Stomach smooth muscle (tissue), 2 donors: Measurements from ENCODE around the gene CD164L2.

ENCODE experiments used
- H3K27ac ChIP-seq: one replicate; pipeline ENCODE4 v1.7.0; 2013; ENCODE audit warnings: mild to moderate bottlenecking, low read length, inconsistent platforms
- H3K27me3 ChIP-seq, 2 donors: one replicate each; pipeline ENCODE4 v1.7.0; 2013; ENCODE audit warnings: low read length in 2 of 2; ENCODE audit not compliant: insufficient read depth in 2 of 2, control insufficient read depth in 1 of 2
- H3K36me3 ChIP-seq, 2 donors: one replicate each; pipeline ENCODE4 v1.7.0; 2013; ENCODE audit warnings: low read length in 2 of 2; ENCODE audit not compliant: control insufficient read depth in 2 of 2, insufficient read depth in 2 of 2
- H3K4me1 ChIP-seq: one replicate; pipeline ENCODE4 v1.7.0; 2013; ENCODE audit warnings: low read length; ENCODE audit not compliant: control insufficient read depth, insufficient read depth
- H3K4me3 ChIP-seq, 2 donors: one replicate each; pipeline ENCODE4 v1.7.0; 2013; ENCODE audit warnings: low read length in 2 of 2
- H3K9ac ChIP-seq, 2 donors: one replicate each; pipeline ENCODE4 v1.7.0; 2013; ENCODE audit warnings: low read length in 2 of 2, mild to moderate bottlenecking in 1 of 2
- H3K9me3 ChIP-seq, 2 donors: one replicate each; pipeline ENCODE4 v1.7.0; 2013; ENCODE audit warnings: low read length in 2 of 2; ENCODE audit not compliant: control insufficient read depth in 2 of 2
- donor health status: healthy.
- donor health status: Pancreatic carcinoma.

The CD164L2 gene

DNA sequence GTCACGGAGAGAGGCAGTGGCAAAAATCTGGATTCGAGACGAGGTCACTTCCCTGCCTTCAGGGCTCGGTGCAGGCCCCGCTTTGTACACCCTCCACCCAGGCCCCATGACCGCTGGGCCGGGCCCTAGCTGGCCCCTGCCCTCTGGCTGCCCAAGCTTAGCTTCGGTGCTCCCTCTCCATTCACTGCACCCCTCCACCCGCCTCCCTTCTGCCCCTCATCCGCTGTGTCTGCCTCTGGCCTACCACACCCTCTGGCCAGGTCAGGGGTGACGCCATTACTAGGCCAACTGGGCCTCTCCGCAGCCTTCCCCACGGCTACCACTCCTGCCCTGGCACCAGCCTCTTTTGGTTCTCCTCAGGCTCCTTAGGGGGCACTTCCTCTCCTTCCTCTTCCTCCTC is 528 bp upstream of the CD164L2 start:
- Histone ChIP-seq H3K4me1 (no peaks in the 10 kb centered on the region), H3K4me3 (no peak overlapping the region), H3K27ac (no peak overlapping the region)

DNA sequence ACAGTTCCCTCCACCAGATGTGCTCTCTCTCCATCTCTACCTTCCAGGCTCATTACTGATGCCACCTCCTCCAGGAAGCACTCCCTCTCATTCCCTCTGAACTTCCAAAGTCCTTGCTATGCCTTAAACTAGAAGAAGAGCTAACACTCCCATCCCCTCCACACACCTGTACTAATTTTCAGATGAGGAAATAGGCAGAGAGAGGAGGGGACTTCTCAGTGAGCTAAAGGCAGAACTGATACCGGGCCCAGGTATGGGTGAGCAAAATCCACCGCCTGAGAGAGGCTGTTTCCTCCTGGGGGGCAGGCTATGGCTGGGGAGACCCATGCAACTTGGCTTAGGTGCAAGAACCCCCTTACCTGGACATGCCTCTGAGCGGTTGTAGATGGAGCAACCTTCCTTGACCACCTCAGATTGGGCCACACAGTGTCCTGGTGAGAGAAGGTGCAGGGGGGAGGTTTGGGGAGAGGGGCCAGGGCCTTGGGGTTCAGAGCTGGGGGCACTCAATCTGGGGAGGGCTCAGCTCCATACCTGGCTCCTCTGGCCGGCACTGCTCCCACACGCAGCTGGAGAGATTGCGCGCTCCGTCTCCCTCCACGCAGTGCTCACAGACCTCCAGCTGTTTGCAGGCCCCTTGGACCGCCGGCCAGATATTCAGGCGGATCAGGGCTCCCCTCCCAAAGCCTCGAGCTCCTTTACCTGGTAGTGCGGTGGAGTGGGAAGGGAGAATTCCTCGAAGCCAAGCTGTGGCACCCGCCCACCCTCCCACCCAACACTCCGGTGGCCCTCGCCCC is 967 bp downstream of the CD164L2 start:
- H3K36me3 ChIP-seq: no peaks in the 10 kb centered on the region
- H3K4me3 ChIP-seq: no peak overlapping the region
- H3K9me3 ChIP-seq: no peaks in the 10 kb centered on the region
- no peak overlapping the region for H3K27ac ChIP-seq
- no peak overlapping the region for H3K9ac ChIP-seq
- H3K27me3 ChIP-seq: peaks cover 0 to 3% of the 10 kb centered on the region in 2 donors
- no peaks in the 10 kb centered on the region for H3K4me1 ChIP-seq

More for the DNA sequence above, 528 bp upstream of the CD164L2 start:
- Histone ChIP-seq H3K9ac (no peak overlapping the region), H3K9me3 (no peaks in the 10 kb centered on the region), H3K27me3 (peaks cover 0 to 3% of the 10 kb centered on the region in 2 donors), H3K36me3 (no peaks in the 10 kb centered on the region)

DNA sequence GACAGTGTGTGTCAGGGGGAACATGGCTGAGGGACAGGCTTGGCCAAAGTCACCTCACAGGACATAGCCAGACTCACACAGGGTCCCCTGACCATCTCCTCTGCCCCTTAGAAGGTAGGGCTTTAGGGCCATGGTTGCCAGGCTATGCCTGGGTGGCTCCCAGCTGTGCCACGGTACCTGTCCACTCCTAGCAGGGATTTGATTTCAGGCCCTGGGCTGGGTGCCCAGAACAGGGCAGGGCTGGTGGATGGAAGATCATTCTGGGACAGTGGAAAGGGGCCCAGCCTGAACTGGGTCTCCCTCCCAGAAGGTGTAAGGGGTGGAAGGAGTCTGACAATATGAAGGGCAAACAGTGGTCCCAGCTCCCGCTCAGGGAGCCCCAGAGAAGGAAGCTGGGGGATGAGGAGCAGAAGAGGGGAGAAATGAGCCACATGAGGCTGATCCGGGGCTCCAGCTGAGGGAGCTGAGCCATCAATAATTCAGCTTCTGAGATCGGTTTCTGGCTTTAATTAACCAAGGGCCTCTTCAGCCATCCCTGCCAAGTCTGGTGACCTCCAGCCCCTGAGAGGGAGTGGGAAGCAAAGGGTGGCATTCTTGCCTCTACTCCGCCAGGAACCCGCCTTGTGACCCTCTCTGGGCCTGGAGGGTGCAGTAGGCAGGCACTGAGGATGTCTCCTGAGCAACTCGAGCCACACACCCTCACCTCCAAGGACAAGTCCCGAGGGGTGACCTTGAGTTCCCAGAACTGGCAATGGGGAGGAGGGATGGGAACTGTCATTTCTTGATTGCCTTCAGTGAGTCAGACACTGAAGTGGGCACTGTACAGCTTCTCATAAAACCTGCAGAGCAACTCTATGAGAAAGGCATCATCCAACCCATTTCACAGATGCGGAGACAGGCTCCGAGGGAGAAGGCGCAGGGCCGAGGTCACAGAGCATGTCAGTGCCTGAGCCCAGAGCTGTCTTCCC is 2.1 kb downstream of the CD164L2 start:
- no peak overlapping the region for H3K9ac ChIP-seq

DNA sequence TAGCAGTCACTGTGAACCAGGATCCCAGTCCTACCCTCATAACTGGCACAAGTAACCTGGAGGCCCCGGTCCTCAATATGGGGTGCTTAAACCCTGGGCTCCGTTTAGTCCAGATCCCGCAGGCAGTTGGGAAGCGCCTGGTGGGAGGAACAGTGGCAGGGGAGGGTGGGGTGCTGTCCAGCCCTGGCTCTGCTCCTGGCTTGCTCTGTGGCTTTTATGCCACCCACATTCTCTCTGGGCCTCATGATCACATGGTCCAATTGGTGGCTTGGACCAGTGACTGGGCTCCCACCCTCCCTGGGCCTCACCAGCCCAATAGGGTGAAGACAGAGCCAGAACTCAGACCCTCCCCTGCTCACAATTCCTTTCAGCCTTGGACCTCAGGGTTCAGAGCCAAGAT is 2.9 kb downstream of the CD164L2 start:
- Histone ChIP-seq H3K27me3 (peaks cover 0 to 3% of the 10 kb centered on the region in 2 donors), H3K9ac (no peak overlapping the region), H3K4me3 (no peak overlapping the region), H3K4me1 (peaks cover under 1% of the 10 kb centered on the region), H3K9me3 (no peaks in the 10 kb centered on the region), H3K36me3 (no peaks in the 10 kb centered on the region), H3K27ac (no peak overlapping the region)

More for the DNA sequence above, 2.1 kb downstream of the CD164L2 start:
- H3K4me3 ChIP-seq: no peak overlapping the region
- no peaks in the 10 kb centered on the region for H3K9me3 ChIP-seq
- H3K4me1 ChIP-seq: no peaks in the 10 kb centered on the region
- no peaks in the 10 kb centered on the region for H3K36me3 ChIP-seq
- H3K27me3 ChIP-seq: peaks cover 0 to 3% of the 10 kb centered on the region in 2 donors
- H3K27ac ChIP-seq: no peak overlapping the region

DNA sequence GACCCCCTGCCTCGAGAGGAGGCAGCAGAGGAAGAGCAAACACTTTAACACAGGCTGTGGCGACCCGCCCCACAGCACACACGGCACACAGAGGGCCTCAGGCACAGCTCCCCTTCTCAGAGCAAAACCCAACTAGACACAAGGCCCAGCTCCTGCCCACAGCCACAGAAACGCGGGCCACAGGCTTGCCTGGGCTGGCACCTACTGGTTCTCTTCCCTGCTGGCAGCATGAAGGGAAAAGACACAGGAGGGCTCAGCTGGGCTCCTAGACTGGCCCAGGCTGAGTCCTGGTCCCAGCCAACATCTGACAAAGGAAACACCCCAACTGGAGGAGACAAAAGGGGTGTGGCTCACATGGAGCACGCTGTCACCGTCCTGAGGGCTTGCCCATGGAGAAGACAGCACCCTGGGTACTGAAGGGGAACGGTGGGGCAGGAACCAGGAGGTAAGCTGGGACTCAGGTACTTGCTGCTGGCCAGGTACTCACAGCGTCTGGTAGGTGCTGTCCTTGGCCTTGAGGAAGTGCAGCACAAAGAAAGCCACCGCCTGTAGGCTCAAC is 3.5 kb downstream of the CD164L2 start:
- Histone ChIP-seq H3K9ac (no peak overlapping the region), H3K27ac (no peak overlapping the region), H3K36me3 (no peaks in the 10 kb centered on the region), H3K4me1 (peaks cover 2% of the 10 kb centered on the region), H3K4me3 (no peak overlapping the region), H3K9me3 (no peaks in the 10 kb centered on the region), H3K27me3 (peaks cover 0 to 3% of the 10 kb centered on the region in 2 donors)

DNA sequence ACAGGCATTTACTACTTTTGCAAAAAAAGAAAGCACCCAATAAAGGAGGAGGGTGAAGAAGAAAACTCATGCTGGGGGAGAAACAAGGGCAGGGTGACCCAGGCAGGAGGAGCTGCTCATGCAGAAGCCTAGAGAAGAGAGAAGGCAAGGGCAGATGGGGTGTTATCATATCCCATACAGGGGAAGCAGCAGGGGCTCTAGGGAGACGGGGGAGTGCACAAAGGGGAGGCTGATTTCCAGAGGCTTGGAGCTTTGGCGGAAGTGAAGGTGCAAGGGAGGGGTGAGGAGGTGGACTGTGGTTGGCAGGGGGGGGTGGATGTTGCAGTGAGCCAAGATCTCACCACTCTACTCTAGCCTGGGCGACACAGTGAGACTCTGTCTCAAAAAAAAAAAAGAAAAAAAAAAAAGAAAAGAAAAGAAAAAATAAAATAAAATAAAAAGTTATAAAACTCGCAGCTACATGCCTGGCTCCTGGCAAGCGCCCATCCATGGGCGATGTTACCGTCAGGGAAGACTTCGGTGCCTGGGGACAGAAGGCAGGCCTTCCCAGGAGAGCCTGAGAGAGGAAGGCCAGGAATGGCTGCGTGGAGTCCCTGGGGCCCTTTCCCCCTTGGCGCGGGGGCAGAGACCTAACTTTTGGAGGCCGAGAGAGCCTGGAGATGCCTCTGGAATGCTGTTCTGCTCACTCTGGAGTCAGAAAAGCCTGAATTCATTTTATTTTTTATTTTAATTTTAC is 5.2 kb downstream of the CD164L2 start:
- Histone ChIP-seq H3K9ac (no peak overlapping the region), H3K27me3 (peaks cover 0 to 2% of the 10 kb centered on the region in 2 donors), H3K4me3 (no peak overlapping the region), H3K9me3 (no peaks in the 10 kb centered on the region), H3K36me3 (no peaks in the 10 kb centered on the region), H3K4me1 (peaks cover 2% of the 10 kb centered on the region), H3K27ac (no peak overlapping the region)

DNA sequence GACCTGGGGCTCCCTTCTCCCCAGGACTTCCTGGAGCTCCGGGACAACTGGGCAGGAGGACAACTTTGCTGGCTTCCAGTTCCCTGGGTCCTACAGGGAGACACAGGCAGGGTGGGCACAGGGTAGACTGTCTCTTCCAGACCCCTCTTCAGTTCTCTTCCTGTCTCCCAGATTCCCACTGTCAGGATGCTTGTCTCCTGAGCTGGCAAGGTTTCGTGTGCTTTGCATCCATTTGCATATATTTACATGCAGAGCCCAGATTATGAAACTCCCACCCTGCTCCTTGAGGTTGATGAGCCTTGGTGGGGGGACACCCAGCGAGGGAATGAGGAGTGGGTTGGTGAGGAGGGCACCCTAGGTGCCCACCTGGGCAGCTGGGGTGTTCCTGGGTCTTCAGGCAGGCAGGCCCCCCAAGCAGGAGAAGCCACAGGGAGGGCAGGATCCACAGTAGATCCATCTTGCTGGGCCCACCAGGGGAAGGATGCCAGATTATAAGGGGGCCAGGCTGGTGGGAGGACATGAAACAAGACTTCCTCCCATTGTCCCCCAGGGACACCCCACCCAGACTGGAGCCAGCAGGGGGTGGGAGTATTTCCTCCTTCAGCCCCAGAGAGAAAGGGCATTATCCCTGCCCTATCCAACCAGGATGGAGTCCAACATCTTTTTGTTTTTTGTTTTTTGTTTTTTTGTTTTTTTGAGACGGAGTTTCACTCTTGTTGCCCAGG is 8.6 kb downstream of the CD164L2 start, which contains the start of gene FCN3:
FCN3 (minus strand) TSS at position 463 of the 725 bp plus-strand sequence; CDS start at position 457, 6 bp downstream.
- Histone ChIP-seq H3K27ac (no peak within 1 kb of the TSS), H3K36me3 (no peaks in the 10 kb centered on the region), H3K4me3 (no peak within 1 kb of the TSS), H3K9ac (no peak within 1 kb of the TSS), H3K9me3 (no peaks in the 10 kb centered on the region), H3K27me3 (no peaks in the 10 kb centered on the region), H3K4me1 (peaks cover 3% of the 10 kb centered on the region)

DNA sequence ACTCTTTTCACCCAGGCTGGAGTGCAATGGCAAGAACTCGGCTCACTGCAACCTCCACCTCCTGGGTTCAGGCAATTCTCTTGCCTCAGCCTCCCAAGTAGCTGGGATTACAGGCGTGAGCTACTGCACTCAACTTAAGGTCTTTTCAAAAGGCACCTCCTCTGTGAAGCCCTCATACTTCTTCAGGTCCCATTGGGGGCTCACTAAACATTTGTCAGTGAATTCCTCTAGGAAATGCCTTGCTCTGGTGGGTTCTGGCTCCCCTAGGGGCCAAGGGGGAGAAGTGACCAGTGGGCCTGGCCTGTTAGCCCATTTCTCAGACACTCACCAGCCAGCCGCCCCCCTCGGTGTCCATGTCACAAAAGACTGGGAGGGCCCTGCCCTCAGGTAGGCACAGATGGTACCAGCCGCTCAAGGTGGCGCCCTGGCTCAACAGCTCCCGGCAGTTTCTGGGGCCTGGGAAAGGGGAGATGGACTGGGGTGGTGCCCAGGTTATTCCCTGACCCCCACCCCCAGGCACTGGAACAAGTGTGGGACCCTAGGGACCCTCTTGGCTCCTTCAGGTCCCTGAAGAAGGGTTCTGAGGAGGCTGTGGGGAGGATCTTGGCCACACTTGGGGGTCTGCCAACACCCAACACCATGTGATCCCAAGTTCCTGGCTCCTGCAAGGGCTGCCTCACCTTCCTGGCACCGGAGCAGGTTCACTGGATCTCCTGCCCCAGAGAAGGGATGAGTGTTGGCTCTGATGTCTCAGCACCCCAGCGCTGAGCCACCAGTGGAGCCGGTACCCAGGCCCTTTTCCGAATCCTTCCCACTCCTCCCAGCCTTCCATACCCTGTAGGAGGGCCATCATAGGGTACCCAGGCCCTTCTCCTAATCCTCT is 10.1 kb downstream of the CD164L2 start:
- H3K27ac ChIP-seq: no peak overlapping the region
- H3K36me3 ChIP-seq: no peaks in the 10 kb centered on the region
- no peaks in the 10 kb centered on the region for H3K9me3 ChIP-seq
- H3K9ac ChIP-seq: no peak overlapping the region
- H3K4me3 ChIP-seq: no peak overlapping the region
- H3K4me1 ChIP-seq: peaks cover 8% of the 10 kb centered on the region
- H3K27me3 ChIP-seq: no peaks in the 10 kb centered on the region
